HEK293 (cell line): ENCODE data around the gene DGKZ.

ENCODE experiments used
- CTCF ChIA-PET: fragments of 350-600 bp; formaldehyde crosslinking; extraction: SDS; loops from one replicate; lab custom pipeline; 2021; ENCODE audit warnings: antibody characterized with exemption; lab: Yijun Ruan, JAX
- POLR2A ChIA-PET: fragments of 300-600 bp; formaldehyde crosslinking; extraction: SDS; loops from one replicate; lab custom pipeline; 2020; ENCODE audit warnings: antibody characterized with exemption, inconsistent platforms; lab: Yijun Ruan, JAX
- H3K27ac ChIP-seq: fragments of 200-500 bp; sonication (Bioruptor generic); 2 replicates; pipeline ENCODE4 v1.5.1; 2014; ENCODE audit warnings: low read depth, low read length, control low read depth, inconsistent platforms; ENCODE audit errors: extremely low read depth
- H3K36me3 ChIP-seq, 2 experiments: fragments of 200-500 bp in 1 of 2; sonication (Bioruptor generic) in 1 of 2; 1 replicate in 1 of 2; 2 replicates in 1 of 2; pipeline ENCODE4 v1.5.1; 2014 to 2017; ENCODE audit warnings: inconsistent platforms in 2 of 2, low read length in 2 of 2; ENCODE audit not compliant: control insufficient read depth in 2 of 2, insufficient read depth in 1 of 2
- H3K4me1 ChIP-seq: fragments of 200-500 bp; sonication (Bioruptor generic); 2 replicates; pipeline ENCODE4 v1.5.1; 2014; ENCODE audit warnings: mild to moderate bottlenecking, low read length, inconsistent platforms; ENCODE audit not compliant: control insufficient read depth, insufficient read depth
- H3K4me3 ChIP-seq: 2 replicates; pipeline ENCODE4 v1.5.1; 2011; ENCODE audit warnings: low read depth, mild to moderate bottlenecking, control low read depth, low read length, moderate library complexity
- H3K9me3 ChIP-seq: fragments of 200-500 bp; sonication (Bioruptor generic); 2 replicates; pipeline ENCODE4 v1.5.1; 2014; ENCODE audit warnings: low read depth, low read length, inconsistent platforms; ENCODE audit not compliant: control insufficient read depth, insufficient read depth
- GLIS1 ChIP-seq: fragments of 450-650 bp; formaldehyde crosslinking; IDR thresholded peaks from 2 replicates; pipeline ENCODE4 v1.5.1; 2016; ENCODE audit warnings: missing biosample characterization, missing genetic modification characterization
- KLF9 ChIP-seq: fragments of 450-650 bp; formaldehyde crosslinking; IDR thresholded peaks from 2 replicates; pipeline ENCODE4 v1.5.1; 2016; ENCODE audit warnings: missing biosample characterization, missing genetic modification characterization, low read depth
- OSR2 ChIP-seq: fragments of 450-650 bp; formaldehyde crosslinking; IDR thresholded peaks from 2 replicates; pipeline ENCODE4 v1.5.1; 2016; ENCODE audit warnings: missing biosample characterization, missing genetic modification characterization
- PRDM1 ChIP-seq: fragments of 450-650 bp; formaldehyde crosslinking; IDR thresholded peaks from 2 replicates; pipeline ENCODE4; 2016; ENCODE audit warnings: missing biosample characterization, missing genetic modification characterization
- PRDM4 ChIP-seq: fragments of 450-650 bp; formaldehyde crosslinking; IDR thresholded peaks from 2 replicates; pipeline ENCODE4 v1.5.1; 2017; ENCODE audit warnings: missing biosample characterization, missing genetic modification characterization
- ZNF10 ChIP-seq: fragments of 450-650 bp; formaldehyde crosslinking; IDR thresholded peaks from 2 replicates; pipeline ENCODE4 v1.5.1; 2017; ENCODE audit warnings: missing biosample characterization, missing genetic modification characterization
- ZNF155 ChIP-seq: fragments of 450-650 bp; formaldehyde crosslinking; IDR thresholded peaks from 2 replicates; pipeline ENCODE4 v1.5.1; 2016; ENCODE audit warnings: missing biosample characterization, missing genetic modification characterization
- ZNF221 ChIP-seq: fragments of 450-650 bp; formaldehyde crosslinking; IDR thresholded peaks from 2 replicates; pipeline ENCODE4 v1.5.1; 2017; ENCODE audit warnings: missing biosample characterization, missing genetic modification characterization, borderline replicate concordance
- ZNF362 ChIP-seq: fragments of 450-650 bp; formaldehyde crosslinking; IDR thresholded peaks from 2 replicates; pipeline ENCODE4 v1.5.1; 2016; ENCODE audit warnings: missing biosample characterization, missing genetic modification characterization
- ZNF529 ChIP-seq: fragments of 450-650 bp; formaldehyde crosslinking; IDR thresholded peaks from 2 replicates; pipeline ENCODE4 v1.5.1; 2017; ENCODE audit warnings: missing genetic modification characterization, missing biosample characterization; ENCODE audit not compliant: insufficient replicate concordance
- ZNF580 ChIP-seq: fragments of 450-650 bp; formaldehyde crosslinking; IDR thresholded peaks from 2 replicates; pipeline ENCODE4 v1.5.1; 2016; ENCODE audit warnings: missing biosample characterization, missing genetic modification characterization
- ZNF585B ChIP-seq: fragments of 450-650 bp; formaldehyde crosslinking; IDR thresholded peaks from 2 replicates; pipeline ENCODE4 v1.5.1; 2016; ENCODE audit warnings: missing biosample characterization, missing genetic modification characterization
- ZNF629 ChIP-seq: fragments of 450-650 bp; formaldehyde crosslinking; IDR thresholded peaks from 2 replicates; pipeline ENCODE4 v1.5.1; 2017; ENCODE audit warnings: missing biosample characterization, missing genetic modification characterization
- ZNF654 ChIP-seq: fragments of 450-650 bp; formaldehyde crosslinking; IDR thresholded peaks from 2 replicates; pipeline ENCODE4 v1.5.1; 2016; ENCODE audit warnings: low read depth, missing biosample characterization, missing genetic modification characterization
- ZNF670 ChIP-seq: fragments of 450-650 bp; formaldehyde crosslinking; IDR thresholded peaks from 2 replicates; pipeline ENCODE4 v1.5.1; 2016; ENCODE audit warnings: missing biosample characterization, missing genetic modification characterization, low read depth
- ZNF76 ChIP-seq: fragments of 450-650 bp; formaldehyde crosslinking; IDR thresholded peaks from 2 replicates; pipeline ENCODE4; 2016; ENCODE audit warnings: low read depth, missing biosample characterization, missing genetic modification characterization, borderline replicate concordance
- ZNF843 ChIP-seq: fragments of 450-650 bp; formaldehyde crosslinking; IDR thresholded peaks from 2 replicates; pipeline ENCODE4 v1.5.1; 2016; ENCODE audit warnings: missing biosample characterization, missing genetic modification characterization
- TF ChIP-seq, protein P1 (sequence below): fragments of 450-650 bp; formaldehyde crosslinking; IDR thresholded peaks from 2 replicates; pipeline ENCODE4 v1.5.1; 2016; ENCODE audit warnings: missing biosample characterization, missing genetic modification characterization, low read depth

The DGKZ gene

GRCh38 chr11:46319074-46319453 lies 28.2 kb upstream of the DGKZ start:
- H3K4me3 ChIP-seq = no peak overlapping the region
- TF ChIP-seq ZNF670 (tag by site-specific recombination) (no peak), OSR2 (no peak), ZNF843 (tag by site-specific recombination) (no peak), ZNF362 (tag by site-specific recombination) (no peak), ZNF585B (tag by site-specific recombination) (no peak), ZNF654 (tag by site-specific recombination) (no peak)
- TF ChIP-seq, protein P1, sequence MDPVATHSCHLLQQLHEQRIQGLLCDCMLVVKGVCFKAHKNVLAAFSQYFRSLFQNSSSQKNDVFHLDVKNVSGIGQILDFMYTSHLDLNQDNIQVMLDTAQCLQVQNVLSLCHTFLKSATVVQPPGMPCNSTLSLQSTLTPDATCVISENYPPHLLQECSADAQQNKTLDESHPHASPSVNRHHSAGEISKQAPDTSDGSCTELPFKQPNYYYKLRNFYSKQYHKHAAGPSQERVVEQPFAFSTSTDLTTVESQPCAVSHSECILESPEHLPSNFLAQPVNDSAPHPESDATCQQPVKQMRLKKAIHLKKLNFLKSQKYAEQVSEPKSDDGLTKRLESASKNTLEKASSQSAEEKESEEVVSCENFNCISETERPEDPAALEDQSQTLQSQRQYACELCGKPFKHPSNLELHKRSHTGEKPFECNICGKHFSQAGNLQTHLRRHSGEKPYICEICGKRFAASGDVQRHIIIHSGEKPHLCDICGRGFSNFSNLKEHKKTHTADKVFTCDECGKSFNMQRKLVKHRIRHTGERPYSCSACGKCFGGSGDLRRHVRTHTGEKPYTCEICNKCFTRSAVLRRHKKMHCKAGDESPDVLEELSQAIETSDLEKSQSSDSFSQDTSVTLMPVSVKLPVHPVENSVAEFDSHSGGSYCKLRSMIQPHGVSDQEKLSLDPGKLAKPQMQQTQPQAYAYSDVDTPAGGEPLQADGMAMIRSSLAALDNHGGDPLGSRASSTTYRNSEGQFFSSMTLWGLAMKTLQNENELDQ (tag by site-specific recombination) = no peak
- TF ChIP-seq, all 188 proteins: peak for 0
- H3K27ac ChIP-seq = no peak overlapping the region
- CTCF ChIA-PET = interaction anchor here (0.6 to 15.1 kb wide), 5 partner anchors 10 to 76 kb away, joined by 3 to 451 read pairs (median 4); no protein-coding TSS in a partner anchor
- H3K9me3 ChIP-seq = no peaks in the 10 kb centered on the region
- H3K4me1 ChIP-seq = no peaks in the 10 kb centered on the region
- POLR2A ChIA-PET = no interaction called here
- H3K36me3 ChIP-seq = no peaks in the 10 kb centered on the region

GRCh38 chr11:46321757-46322156 lies 25.5 kb upstream of the DGKZ start:
- Histone ChIP-seq H3K4me3 (no peak overlapping the region), H3K27ac (no peak overlapping the region), H3K4me1 (no peaks in the 10 kb centered on the region), H3K36me3 (no peaks in the 10 kb centered on the region), H3K9me3 (no peaks in the 10 kb centered on the region)
- POLR2A ChIA-PET = interaction anchor here (0.7 to 0.9 kb wide), 2 partner anchors 78 to 106 kb away, joined by 3 to 6 read pairs; no protein-coding TSS in a partner anchor
- CTCF ChIA-PET = interaction anchor here (0.6 to 3.8 kb wide), 2 partner anchors 14 to 180 kb away, joined by 5 to 22 read pairs; no protein-coding TSS in a partner anchor
- TF ChIP-seq ZNF221 = no peak
- TF ChIP-seq ZNF76 (tag by site-specific recombination) = no peak
- no peak for TF ChIP-seq ZNF629 (tag by site-specific recombination)
- TF ChIP-seq ZNF362 (tag by site-specific recombination) = no peak
- no peak for TF ChIP-seq ZNF580 (tag by site-specific recombination)
- no peak for TF ChIP-seq PRDM4
- TF ChIP-seq PRDM1 (tag by site-specific recombination) = no peak

- peak; percentile 99 for TF ChIP-seq ZNF10 (tag by site-specific recombination)
- TF ChIP-seq ZNF580 (tag by site-specific recombination) = 0 out of 2 replicates have a peak, but pooled peaks have one; percentile 35
- TF ChIP-seq ZNF654 (tag by site-specific recombination) = peak; percentile 17; the same call in 1 of the 2 replicates
- TF ChIP-seq GLIS1 (tag by site-specific recombination) = no peak
- peak; percentile 76 for TF ChIP-seq PRDM4
- TF ChIP-seq KLF9 (tag by site-specific recombination) = no peak
- TF ChIP-seq ZNF529 (tag by site-specific recombination) = no peak
- TF ChIP-seq ZNF155 (tag by site-specific recombination) = no peak
- TF ChIP-seq, all 188 proteins: peak for 4
- Histone ChIP-seq H3K4me1 (no peaks in the 10 kb centered on the region), H3K4me3 (no peak overlapping the region), H3K27ac (no peak overlapping the region), H3K9me3 (no peaks in the 10 kb centered on the region), H3K36me3 (no peaks in the 10 kb centered on the region)
- POLR2A ChIA-PET = interaction anchor here (1.3 kb wide), 1 partner anchor 79 kb away, joined by 5 read pairs; no protein-coding TSS in a partner anchor
- CTCF ChIA-PET = interaction anchor here (1.3 to 3.8 kb wide), 4 partner anchors 8 to 73 kb away, joined by 3 to 22 read pairs (median 6); no protein-coding TSS in a partner anchor
These were observed 24.5 kb upstream of the DGKZ start for GRCh38 chr11:46322759-46323158.
